Activated effector memory CD4-positive, alpha-beta T cell treated with Interleukin-2 at 50 U/mL for 16 hours (primary cell): ENCODE data around the gene ACTR3.
"Not testable (repeated sequence)": the region's sequence is repeated elsewhere in the genome, so short reads cannot be mapped to it uniquely, and the experiment has no call there.

Source experiments
- DNase-seq: peaks from one replicate; pipeline ENCODE4 v3.0.0-alpha.2; 2020

Gene ACTR3

GRCh38 chr2:113889471-113890252, at the start of gene ACTR3:
Gene ACTR3, plus strand, starts transcription at chr2:113890089. Its CDS starts 191 bp downstream, at chr2:113890280.
- peak; percentile 98 for DNase-seq

GRCh38 chr2:113840518-113840917, 49.4 kb upstream of the ACTR3 start:
- no peak for DNase-seq

GRCh38 chr2:113842919-113843736, 46.8 kb upstream of the ACTR3 start:
- DNase-seq, result no peak

GRCh38 chr2:113843737-113844050, 46.2 kb upstream of the ACTR3 start:
- not testable (repeated sequence) for DNase-seq

- no peak for DNase-seq
These were observed 44.6 kb upstream of the ACTR3 start for GRCh38 chr2:113845261-113845660.

- not testable (repeated sequence) for DNase-seq
These were observed 44.1 kb upstream of the ACTR3 start for GRCh38 chr2:113845796-113846195.

GRCh38 chr2:113846429-113846828, 43.5 kb upstream of the ACTR3 start:
- no peak for DNase-seq

- DNase-seq, result no peak
These were observed 42.7 kb upstream of the ACTR3 start for GRCh38 chr2:113847144-113847543.

GRCh38 chr2:113848758-113849415, 41.0 kb upstream of the ACTR3 start:
- no peak for DNase-seq

GRCh38 chr2:113850687-113851086, 39.2 kb upstream of the ACTR3 start:
- no peak for DNase-seq

- no peak for DNase-seq
These were observed 38.2 kb upstream of the ACTR3 start for GRCh38 chr2:113851640-113852039.

GRCh38 chr2:113854208-113854607, 35.7 kb upstream of the ACTR3 start:
- no peak for DNase-seq

GRCh38 chr2:113854970-113855740, 34.7 kb upstream of the ACTR3 start:
- DNase-seq, result no peak

- no peak for DNase-seq
These were observed 32.4 kb upstream of the ACTR3 start for GRCh38 chr2:113857464-113857863.

GRCh38 chr2:113858764-113859163, 31.1 kb upstream of the ACTR3 start:
- no peak for DNase-seq

- DNase-seq, result no peak
These were observed 28.1 kb upstream of the ACTR3 start for GRCh38 chr2:113861740-113862139.

GRCh38 chr2:113863144-113863543, 26.7 kb upstream of the ACTR3 start:
- DNase-seq, result no peak

GRCh38 chr2:113867571-113867970, 22.3 kb upstream of the ACTR3 start:
- no peak for DNase-seq

GRCh38 chr2:113869253-113869652, 20.6 kb upstream of the ACTR3 start:
- no peak for DNase-seq

- DNase-seq, result no peak
These were observed 17.7 kb upstream of the ACTR3 start for GRCh38 chr2:113872201-113872600.

GRCh38 chr2:113873867-113874266, 16.0 kb upstream of the ACTR3 start:
- no peak for DNase-seq

GRCh38 chr2:113875135-113875534, 14.8 kb upstream of the ACTR3 start:
- no peak for DNase-seq
